HG03575 (cell line): ENCODE data around the gene IFNA10.
"Not testable (repeated sequence)": the region's sequence is repeated elsewhere in the genome, so short reads cannot be mapped to it uniquely, and the experiment has no call there.

ENCODE experiments used
- ATAC-seq: cut with Tn5 transposase; IDR thresholded peaks from one replicate; pipeline ENCODE4 v1.9.1; 2021; ENCODE audit not compliant: unreplicated experiment, insufficient number of reproducible peaks, low FRiP score; ENCODE audit errors: extremely low read depth

IFNA10 gene

DNA sequence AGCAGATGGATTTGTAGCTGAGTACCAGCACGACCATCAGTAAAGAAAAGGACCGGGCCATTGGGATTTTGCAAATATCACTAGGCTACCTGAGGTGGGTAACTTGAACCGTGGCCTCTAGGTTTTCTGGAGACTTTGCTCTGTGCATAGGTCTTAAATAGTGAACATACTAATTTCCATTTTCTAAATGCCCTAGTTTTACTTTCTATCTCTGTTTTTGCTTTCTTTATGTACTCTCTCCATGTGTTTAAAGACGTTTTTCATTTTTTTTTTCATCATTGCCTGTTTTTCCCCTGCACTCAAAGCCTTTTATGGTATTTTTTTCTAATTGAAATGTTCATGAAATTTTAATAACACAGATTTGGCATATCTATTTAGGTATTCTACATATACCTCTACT, 4.8 kb downstream of the IFNA10 start, which contains the start of gene IFNA7:
Gene IFNA7, minus strand, starts transcription at position 101 of the 400 bp plus-strand sequence. Its CDS starts 40 bp downstream, at position 61.
- not testable (repeated sequence) for ATAC-seq

DNA sequence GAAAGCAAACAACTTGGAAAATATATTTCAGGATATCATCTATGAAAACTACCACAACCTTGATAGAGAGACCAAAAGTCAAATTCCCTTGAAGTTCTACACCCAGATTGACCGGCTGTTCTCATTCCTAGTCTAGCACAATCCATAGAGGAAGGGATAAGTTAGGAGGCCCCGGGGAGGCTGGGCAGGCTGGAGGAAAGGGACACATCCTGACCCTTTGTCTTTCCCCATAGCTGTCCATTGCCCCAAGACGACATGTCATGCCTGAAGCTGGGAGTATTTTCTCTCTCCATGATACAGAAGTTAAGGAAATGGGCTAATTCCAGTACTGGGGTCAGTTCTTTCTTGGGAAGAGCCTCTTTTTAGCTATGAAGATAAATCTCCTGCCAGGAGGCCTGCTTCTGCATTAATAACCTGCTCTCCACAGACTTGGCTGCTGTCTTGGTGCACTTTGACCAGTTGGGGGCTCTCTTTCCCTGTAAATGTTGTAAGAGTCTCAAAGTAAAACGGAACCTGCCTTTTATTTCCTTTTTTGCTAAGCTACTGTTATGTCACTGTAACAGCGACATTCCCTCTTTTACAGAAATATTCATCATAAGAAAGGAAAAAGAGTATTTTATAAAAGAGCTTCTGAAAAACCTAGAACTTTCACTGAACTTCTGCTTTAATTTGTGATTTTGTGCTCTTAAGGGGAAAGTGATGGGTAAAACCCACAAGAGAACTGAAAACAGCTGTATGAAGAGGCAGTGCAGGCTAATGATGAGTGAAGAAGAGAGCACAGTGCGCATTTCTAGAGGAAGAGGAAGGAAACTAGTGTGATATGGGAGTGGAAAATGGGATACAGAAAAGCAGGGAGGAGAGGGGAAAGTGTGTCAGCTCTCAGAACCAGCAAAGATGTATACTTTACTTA, 11.8 kb downstream of the IFNA10 start:
- ATAC-seq: peak; percentile 91

- ATAC-seq: not testable (repeated sequence)
These were observed 19.5 kb downstream of the IFNA10 start, which contains the start of gene IFNA4 for GRCh38 chr9:21187487-21187886. Gene IFNA4 (minus strand): TSS chr9:21187587. CDS start chr9:21187531, 56 bp downstream.

DNA sequence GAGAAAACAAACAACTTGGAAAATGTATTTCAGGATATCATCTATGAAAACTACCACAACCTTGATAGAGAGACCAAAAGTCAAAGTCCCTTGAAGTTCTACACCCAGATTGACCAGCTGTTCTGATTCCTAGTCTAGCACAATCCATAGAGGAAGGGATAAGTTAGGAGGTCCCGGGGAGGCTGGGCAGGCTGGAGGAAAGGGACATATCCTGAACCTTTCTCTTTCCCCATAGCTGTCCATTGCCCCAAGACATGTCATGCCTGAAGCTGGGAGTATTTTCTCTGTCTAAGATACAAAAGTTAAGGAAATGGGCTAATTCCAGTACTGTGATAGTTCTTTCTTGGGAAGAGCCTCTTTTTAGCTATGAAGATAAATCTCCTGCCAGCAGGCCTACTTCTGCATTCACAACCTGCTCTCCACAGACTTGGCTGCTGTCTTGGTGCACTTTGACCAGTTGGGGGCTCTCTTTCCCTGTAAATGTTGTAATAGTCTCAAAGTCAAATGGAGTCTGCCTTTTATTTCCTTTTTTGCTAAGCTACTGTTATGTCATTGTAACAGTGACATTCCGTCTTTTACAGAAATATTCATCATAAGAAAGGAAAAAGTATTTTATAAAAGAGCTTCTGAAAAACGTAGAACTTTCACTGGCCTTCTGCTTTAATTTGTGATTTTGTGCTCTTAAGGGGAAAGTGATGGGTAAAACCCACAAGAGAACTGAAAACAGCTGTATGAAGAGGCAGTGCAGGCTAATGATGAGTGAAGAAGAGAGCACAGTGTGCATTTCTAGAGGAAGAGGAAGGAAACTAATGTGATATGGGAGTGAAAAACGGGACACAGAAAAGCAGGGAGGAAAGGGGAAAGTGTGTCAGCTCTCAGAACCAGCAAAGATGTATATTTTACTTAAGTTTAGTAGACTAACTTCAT, 23.9 kb downstream of the IFNA10 start:
- peak; percentile 91 for ATAC-seq

DNA sequence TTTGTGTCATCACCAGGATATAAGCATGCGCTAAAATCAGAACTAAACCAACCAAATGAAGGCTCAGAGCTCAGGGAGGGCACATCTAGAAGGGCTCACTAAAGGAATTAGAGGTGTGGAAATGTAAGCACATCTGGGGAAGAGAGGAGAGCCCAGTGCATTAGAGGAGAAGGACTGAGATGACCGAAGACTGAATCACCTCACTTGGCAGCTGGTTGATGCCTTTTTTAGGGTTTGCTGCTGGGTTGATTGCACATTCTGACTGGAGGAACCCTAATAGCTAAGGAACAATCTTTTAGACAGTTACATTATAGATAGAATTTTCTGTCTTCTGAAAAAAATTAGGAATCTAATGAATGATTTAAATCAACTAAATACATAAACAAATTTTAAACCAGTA, 32.3 kb downstream of the IFNA10 start:
- no peak for ATAC-seq

GRCh38 chr9:21172156-21172555, 34.8 kb downstream of the IFNA10 start:
- no peak for ATAC-seq

GRCh38 chr9:21171351-21171750, 35.6 kb downstream of the IFNA10 start:
- no peak for ATAC-seq

- ATAC-seq: not testable (repeated sequence)
These were observed 40.4 kb downstream of the IFNA10 start, which contains the start of gene IFNA21 for GRCh38 chr9:21166560-21166959. Gene IFNA21 (minus strand): TSS chr9:21166660. CDS start chr9:21166612, 48 bp downstream.

DNA sequence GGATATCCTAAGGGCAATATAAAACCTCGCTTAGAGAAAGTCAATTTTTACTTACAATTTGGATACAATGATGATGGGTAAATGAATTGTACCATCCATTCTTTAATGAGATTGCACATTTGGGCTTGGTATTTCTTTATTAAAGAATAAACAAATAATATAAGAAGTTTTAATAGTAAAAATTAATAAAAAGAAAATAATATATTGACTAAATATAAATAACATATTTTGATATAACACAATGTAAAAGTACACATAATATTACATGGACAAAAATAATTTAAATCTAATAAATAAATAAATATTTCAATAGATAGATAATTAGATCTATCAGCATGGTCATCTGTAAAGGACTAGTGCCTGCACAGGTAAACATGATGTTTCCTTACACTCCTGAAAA, 41.4 kb downstream of the IFNA10 start:
- ATAC-seq: no peak

DNA sequence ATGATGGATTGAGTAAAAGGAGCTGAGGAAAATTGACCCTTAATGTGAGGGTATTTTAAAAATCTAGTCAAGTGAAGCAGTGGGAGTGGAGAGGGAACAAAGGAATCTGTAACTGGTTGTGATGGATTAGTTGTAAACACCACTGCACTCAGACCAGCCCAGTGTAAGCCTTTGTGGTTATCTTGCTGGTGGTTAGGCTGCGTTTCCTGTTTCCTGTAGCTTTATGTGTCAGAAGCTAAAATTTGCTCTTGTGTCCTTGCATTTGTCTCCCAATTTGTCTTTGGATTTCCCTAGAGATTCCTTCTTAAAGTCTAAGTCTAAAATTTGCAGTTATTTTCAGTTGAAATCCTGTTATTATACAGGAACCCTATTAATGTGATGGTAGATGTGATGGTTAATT, 46.8 kb downstream of the IFNA10 start:
- peak; percentile 74 for ATAC-seq
